Measurements from ENCODE around the gene RCAN2.

The RCAN2 gene

GRCh38 chr6:46511320-46511719 lies 20.1 kb upstream of the RCAN2 start:
- Histone ChIP-seq H3K9me3 (ENCODE audit: control insufficient read depth, low read length) (no peaks in the 10 kb centered on the region), H3K4me3 (ENCODE audit: insufficient read depth, low read depth, low read length, poor library complexity, severe bottlenecking) (no peak overlapping the region), H3K27me3 (replicated peaks; ENCODE audit: control insufficient read depth, insufficient read depth, low read length, poor library complexity, severe bottlenecking) (peaks cover 3% of the 10 kb centered on the region), H3K27ac (ENCODE audit: insufficient read depth, low read length, poor library complexity, severe bottlenecking) (no peak overlapping the region), H3K4me1 (ENCODE audit: control insufficient read depth, insufficient read depth, low read length, poor library complexity, severe bottlenecking) (no peaks in the 10 kb centered on the region), H3K36me3 (ENCODE audit: control insufficient read depth, insufficient read depth, low read length) (no peaks in the 10 kb centered on the region)
- DNase-seq, result no peak

GRCh38 chr6:46510651-46511050 lies 19.4 kb upstream of the RCAN2 start:
- no peaks in the 10 kb centered on the region for H3K4me1 ChIP-seq (ENCODE audit: control insufficient read depth, insufficient read depth, low read length, poor library complexity, severe bottlenecking)
- H3K9me3 ChIP-seq (ENCODE audit: control insufficient read depth, low read length), result no peaks in the 10 kb centered on the region
- H3K36me3 ChIP-seq (ENCODE audit: control insufficient read depth, insufficient read depth, low read length), result no peaks in the 10 kb centered on the region
- H3K27ac ChIP-seq (ENCODE audit: insufficient read depth, low read length, poor library complexity, severe bottlenecking), result no peak overlapping the region
- DNase-seq, result no peak
- H3K4me3 ChIP-seq (ENCODE audit: insufficient read depth, low read depth, low read length, poor library complexity, severe bottlenecking), result no peak overlapping the region
- H3K27me3 ChIP-seq (replicated peaks; ENCODE audit: control insufficient read depth, insufficient read depth, low read length, poor library complexity, severe bottlenecking), result peaks cover 3% of the 10 kb centered on the region

- H3K27me3 ChIP-seq (replicated peaks; ENCODE audit: control insufficient read depth, insufficient read depth, low read length, poor library complexity, severe bottlenecking), result peaks cover 3% of the 10 kb centered on the region
- no peak overlapping the region for H3K4me3 ChIP-seq (ENCODE audit: insufficient read depth, low read depth, low read length, poor library complexity, severe bottlenecking)
- H3K36me3 ChIP-seq (ENCODE audit: control insufficient read depth, insufficient read depth, low read length), result no peaks in the 10 kb centered on the region
- no peaks in the 10 kb centered on the region for H3K9me3 ChIP-seq (ENCODE audit: control insufficient read depth, low read length)
- H3K4me1 ChIP-seq (ENCODE audit: control insufficient read depth, insufficient read depth, low read length, poor library complexity, severe bottlenecking), result no peaks in the 10 kb centered on the region
- no peak for DNase-seq
- H3K27ac ChIP-seq (ENCODE audit: insufficient read depth, low read length, poor library complexity, severe bottlenecking), result no peak overlapping the region
Measured at GRCh38 chr6:46509981-46510510, 18.8 kb upstream of the RCAN2 start.

- H3K36me3 ChIP-seq (ENCODE audit: control insufficient read depth, insufficient read depth, low read length), result no peaks in the 10 kb centered on the region
- H3K27ac ChIP-seq (ENCODE audit: insufficient read depth, low read length, poor library complexity, severe bottlenecking), result no peak overlapping the region
- no peaks in the 10 kb centered on the region for H3K4me1 ChIP-seq (ENCODE audit: control insufficient read depth, insufficient read depth, low read length, poor library complexity, severe bottlenecking)
- no peak overlapping the region for H3K4me3 ChIP-seq (ENCODE audit: insufficient read depth, low read depth, low read length, poor library complexity, severe bottlenecking)
- H3K27me3 ChIP-seq (replicated peaks; ENCODE audit: control insufficient read depth, insufficient read depth, low read length, poor library complexity, severe bottlenecking), result peaks cover 3% of the 10 kb centered on the region
- H3K9me3 ChIP-seq (ENCODE audit: control insufficient read depth, low read length), result no peaks in the 10 kb centered on the region
- DNase-seq, result no peak
Measured at GRCh38 chr6:46509063-46509462, 17.8 kb upstream of the RCAN2 start.

- Histone ChIP-seq H3K9me3 (ENCODE audit: control insufficient read depth, low read length) (no peaks in the 10 kb centered on the region), H3K36me3 (ENCODE audit: control insufficient read depth, insufficient read depth, low read length) (no peaks in the 10 kb centered on the region), H3K27ac (ENCODE audit: insufficient read depth, low read length, poor library complexity, severe bottlenecking) (no peak overlapping the region), H3K4me3 (ENCODE audit: insufficient read depth, low read depth, low read length, poor library complexity, severe bottlenecking) (no peak overlapping the region), H3K4me1 (ENCODE audit: control insufficient read depth, insufficient read depth, low read length, poor library complexity, severe bottlenecking) (no peaks in the 10 kb centered on the region), H3K27me3 (replicated peaks; ENCODE audit: control insufficient read depth, insufficient read depth, low read length, poor library complexity, severe bottlenecking) (peaks cover 3% of the 10 kb centered on the region)
- no peak for DNase-seq
Measured at GRCh38 chr6:46507426-46507825, 16.2 kb upstream of the RCAN2 start.

GRCh38 chr6:46505693-46506512 lies 14.7 kb upstream of the RCAN2 start:
- DNase-seq, result no peak
- H3K4me1 ChIP-seq (ENCODE audit: control insufficient read depth, insufficient read depth, low read length, poor library complexity, severe bottlenecking), result no peaks in the 10 kb centered on the region
- H3K9me3 ChIP-seq (ENCODE audit: control insufficient read depth, low read length), result no peaks in the 10 kb centered on the region
- H3K4me3 ChIP-seq (ENCODE audit: insufficient read depth, low read depth, low read length, poor library complexity, severe bottlenecking), result no peak overlapping the region
- peaks cover 3% of the 10 kb centered on the region for H3K27me3 ChIP-seq (replicated peaks; ENCODE audit: control insufficient read depth, insufficient read depth, low read length, poor library complexity, severe bottlenecking)
- H3K27ac ChIP-seq (ENCODE audit: insufficient read depth, low read length, poor library complexity, severe bottlenecking), result no peak overlapping the region
- H3K36me3 ChIP-seq (ENCODE audit: control insufficient read depth, insufficient read depth, low read length), result no peaks in the 10 kb centered on the region

- Histone ChIP-seq H3K27ac (ENCODE audit: insufficient read depth, low read length, poor library complexity, severe bottlenecking) (no peak overlapping the region), H3K4me1 (ENCODE audit: control insufficient read depth, insufficient read depth, low read length, poor library complexity, severe bottlenecking) (no peaks in the 10 kb centered on the region)
Measured at GRCh38 chr6:46504242-46504641, 13.0 kb upstream of the RCAN2 start.

GRCh38 chr6:46502486-46503119 lies 11.4 kb upstream of the RCAN2 start:
- H3K4me3 ChIP-seq (ENCODE audit: insufficient read depth, low read depth, low read length, poor library complexity, severe bottlenecking), result no peak overlapping the region

More at GRCh38 chr6:46504242-46504641, 13.0 kb upstream of the RCAN2 start:
- H3K9me3 ChIP-seq (ENCODE audit: control insufficient read depth, low read length), result no peaks in the 10 kb centered on the region
- H3K27me3 ChIP-seq (replicated peaks; ENCODE audit: control insufficient read depth, insufficient read depth, low read length, poor library complexity, severe bottlenecking), result no peaks in the 10 kb centered on the region
- H3K36me3 ChIP-seq (ENCODE audit: control insufficient read depth, insufficient read depth, low read length), result no peaks in the 10 kb centered on the region
- no peak overlapping the region for H3K4me3 ChIP-seq (ENCODE audit: insufficient read depth, low read depth, low read length, poor library complexity, severe bottlenecking)
- no peak for DNase-seq

GRCh38 chr6:46501136-46502089 lies 10.2 kb upstream of the RCAN2 start:
- no peaks in the 10 kb centered on the region for H3K27me3 ChIP-seq (replicated peaks; ENCODE audit: control insufficient read depth, insufficient read depth, low read length, poor library complexity, severe bottlenecking)
- no peak for DNase-seq
- H3K4me3 ChIP-seq (ENCODE audit: insufficient read depth, low read depth, low read length, poor library complexity, severe bottlenecking), result no peak overlapping the region
- H3K4me1 ChIP-seq (ENCODE audit: control insufficient read depth, insufficient read depth, low read length, poor library complexity, severe bottlenecking), result no peaks in the 10 kb centered on the region
- no peaks in the 10 kb centered on the region for H3K36me3 ChIP-seq (ENCODE audit: control insufficient read depth, insufficient read depth, low read length)
- no peaks in the 10 kb centered on the region for H3K9me3 ChIP-seq (ENCODE audit: control insufficient read depth, low read length)
- H3K27ac ChIP-seq (ENCODE audit: insufficient read depth, low read length, poor library complexity, severe bottlenecking), result no peak overlapping the region

More at GRCh38 chr6:46502486-46503119, 11.4 kb upstream of the RCAN2 start:
- Histone ChIP-seq H3K27ac (ENCODE audit: insufficient read depth, low read length, poor library complexity, severe bottlenecking) (no peak overlapping the region), H3K4me1 (ENCODE audit: control insufficient read depth, insufficient read depth, low read length, poor library complexity, severe bottlenecking) (no peaks in the 10 kb centered on the region), H3K36me3 (ENCODE audit: control insufficient read depth, insufficient read depth, low read length) (no peaks in the 10 kb centered on the region), H3K9me3 (ENCODE audit: control insufficient read depth, low read length) (no peaks in the 10 kb centered on the region), H3K27me3 (replicated peaks; ENCODE audit: control insufficient read depth, insufficient read depth, low read length, poor library complexity, severe bottlenecking) (no peaks in the 10 kb centered on the region)
- DNase-seq, result no peak
